ENCODE measurements around the gene PITPNM1. TPM values are rescaled to one million over a fixed set of nuclear protein-coding genes. Genes with fewer than 3 reads are reported as not detected.

Gene PITPNM1
- total and polyA plus RNA-seq, 2 of the 13 experiments (the other 11 are each of a cell fraction or from before 2014, with no cell fraction given), result 8.2 to 8.5 TPM

GRCh38 chr11:67468759-67469507 lies 36.2 kb downstream of the PITPNM1 start, which contains the start of gene TMEM134 (continued):
- TF ChIP-seq, protein P1, sequence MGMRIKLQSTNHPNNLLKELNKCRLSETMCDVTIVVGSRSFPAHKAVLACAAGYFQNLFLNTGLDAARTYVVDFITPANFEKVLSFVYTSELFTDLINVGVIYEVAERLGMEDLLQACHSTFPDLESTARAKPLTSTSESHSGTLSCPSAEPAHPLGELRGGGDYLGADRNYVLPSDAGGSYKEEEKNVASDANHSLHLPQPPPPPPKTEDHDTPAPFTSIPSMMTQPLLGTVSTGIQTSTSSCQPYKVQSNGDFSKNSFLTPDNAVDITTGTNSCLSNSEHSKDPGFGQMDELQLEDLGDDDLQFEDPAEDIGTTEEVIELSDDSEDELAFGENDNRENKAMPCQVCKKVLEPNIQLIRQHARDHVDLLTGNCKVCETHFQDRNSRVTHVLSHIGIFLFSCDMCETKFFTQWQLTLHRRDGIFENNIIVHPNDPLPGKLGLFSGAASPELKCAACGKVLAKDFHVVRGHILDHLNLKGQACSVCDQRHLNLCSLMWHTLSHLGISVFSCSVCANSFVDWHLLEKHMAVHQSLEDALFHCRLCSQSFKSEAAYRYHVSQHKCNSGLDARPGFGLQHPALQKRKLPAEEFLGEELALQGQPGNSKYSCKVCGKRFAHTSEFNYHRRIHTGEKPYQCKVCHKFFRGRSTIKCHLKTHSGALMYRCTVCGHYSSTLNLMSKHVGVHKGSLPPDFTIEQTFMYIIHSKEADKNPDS (CRISPR knock-in tag; IDR thresholded peaks at IDR 0.05), result 0 out of 2 replicates have a peak, but pooled peaks have one; percentile 14
- TF ChIP-seq MBD4 (IDR thresholded peaks at IDR 0.05; ENCODE audit: borderline replicate concordance, low read length) (no peak), SRSF1 (optimal IDR thresholded peaks at IDR 0.05; ENCODE audit: low read depth, low read length) (peak; percentile 74), ZMAT3 (CRISPR knock-in tag; conservative IDR thresholded peaks at IDR 0.05) (peak; percentile 44; the same call in 1 of the 2 replicates), ZNF629 (CRISPR knock-in tag; conservative IDR thresholded peaks at IDR 0.05) (peak; percentile 25; the same call in 1 of the 2 replicates), ZKSCAN1 (IDR thresholded peaks at IDR 0.05; ENCODE audit: low read length) (no peak), ZNF414 (CRISPR knock-in tag; IDR thresholded peaks at IDR 0.05) (no peak), GATA4 (IDR thresholded peaks at IDR 0.05; ENCODE audit: borderline replicate concordance, low read depth) (0 out of 2 replicates have a peak, but pooled peaks have one; percentile 21), TOPORS (CRISPR knock-in tag; IDR thresholded peaks at IDR 0.05) (no peak; the same call in 1 of the 2 replicates), ZNF720 (CRISPR knock-in tag; IDR thresholded peaks at IDR 0.05) (no peak), ZNF800 (CRISPR knock-in tag; IDR thresholded peaks at IDR 0.05) (no peak), ZNF616 (CRISPR knock-in tag; IDR thresholded peaks at IDR 0.05; ENCODE audit: low read depth) (peak; percentile 62), PAWR (CRISPR knock-in tag; IDR thresholded peaks at IDR 0.05; ENCODE audit: borderline replicate concordance) (no peak), ZNF687 (CRISPR knock-in tag; IDR thresholded peaks at IDR 0.05) (peak; percentile 76), REXO4 (CRISPR knock-in tag; IDR thresholded peaks at IDR 0.05; ENCODE audit: borderline replicate concordance) (no peak)
- TF ChIP-seq, protein P2, sequence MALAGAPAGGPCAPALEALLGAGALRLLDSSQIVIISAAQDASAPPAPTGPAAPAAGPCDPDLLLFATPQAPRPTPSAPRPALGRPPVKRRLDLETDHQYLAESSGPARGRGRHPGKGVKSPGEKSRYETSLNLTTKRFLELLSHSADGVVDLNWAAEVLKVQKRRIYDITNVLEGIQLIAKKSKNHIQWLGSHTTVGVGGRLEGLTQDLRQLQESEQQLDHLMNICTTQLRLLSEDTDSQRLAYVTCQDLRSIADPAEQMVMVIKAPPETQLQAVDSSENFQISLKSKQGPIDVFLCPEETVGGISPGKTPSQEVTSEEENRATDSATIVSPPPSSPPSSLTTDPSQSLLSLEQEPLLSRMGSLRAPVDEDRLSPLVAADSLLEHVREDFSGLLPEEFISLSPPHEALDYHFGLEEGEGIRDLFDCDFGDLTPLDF (CRISPR knock-in tag; IDR thresholded peaks at IDR 0.05), result peak; percentile 43; the same call in 1 of the 2 replicates
- TF ChIP-seq, protein P3, sequence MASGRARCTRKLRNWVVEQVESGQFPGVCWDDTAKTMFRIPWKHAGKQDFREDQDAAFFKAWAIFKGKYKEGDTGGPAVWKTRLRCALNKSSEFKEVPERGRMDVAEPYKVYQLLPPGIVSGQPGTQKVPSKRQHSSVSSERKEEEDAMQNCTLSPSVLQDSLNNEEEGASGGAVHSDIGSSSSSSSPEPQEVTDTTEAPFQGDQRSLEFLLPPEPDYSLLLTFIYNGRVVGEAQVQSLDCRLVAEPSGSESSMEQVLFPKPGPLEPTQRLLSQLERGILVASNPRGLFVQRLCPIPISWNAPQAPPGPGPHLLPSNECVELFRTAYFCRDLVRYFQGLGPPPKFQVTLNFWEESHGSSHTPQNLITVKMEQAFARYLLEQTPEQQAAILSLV (CRISPR knock-in tag; IDR thresholded peaks at IDR 0.05; ENCODE audit: borderline replicate concordance), result no peak; the same call in 1 of the 2 replicates

Data from HepG2 (cell line).